HepG2 (cell line): ENCODE measurements around the gene HAGHL. TPM values are rescaled to one million over a fixed set of nuclear protein-coding genes. Genes with fewer than 3 reads are reported as not detected.

ENCODE experiments used
- ATAC-seq: fragments of 200-7000 bp; cut with Tn5 transposase; 3 replicates; pipeline ENCODE4 v1.9.1; 2020; ENCODE audit warnings: mild to moderate bottlenecking, moderate library complexity
- BruUV-seq: library from RNA; stranded (reverse); fragments of 400-500 nt; replicated peaks from 2 replicates; lab custom pipeline; 2021; lab: Mats Ljungman, UMichigan
- CTCF ChIA-PET: fragments of 300-600 bp; formaldehyde crosslinking; extraction: SDS; loops from one replicate; lab custom pipeline; 2021; ENCODE audit warnings: low total read pairs, inconsistent platforms, low intra/inter-chr PET ratio; lab: Yijun Ruan, JAX
- POLR2A ChIA-PET: fragments of 350-600 bp; sonication (Branson Sonifier 250); formaldehyde crosslinking; loops from one replicate; lab custom pipeline; 2020; ENCODE audit warnings: antibody characterized with exemption, inconsistent platforms; lab: Yijun Ruan, JAX
- DNase-seq: peaks from one replicate; pipeline ENCODE4 v3.0.0-alpha.2; 2015; ENCODE audit warnings: low spot score
- FAIRE-seq: peaks from 3 replicates; lab custom pipeline; 2011; peaks lifted over from hg19 to GRCh38; lab: Jason Lieb, UNC
- H2AFZ ChIP-seq: one replicate; pipeline ENCODE4 v1.6.1; 2011; ENCODE audit warnings: low read length, inconsistent platforms
- H3K27ac ChIP-seq: fragments of 300-600 bp; 3 replicates; pipeline ENCODE4 v1.8.0; 2011; ENCODE audit warnings: mixed run types, mild to moderate bottlenecking, mixed read lengths, low read length, inconsistent platforms; ENCODE audit not compliant: insufficient read depth; ENCODE audit errors: extremely low read length
- H3K27me3 ChIP-seq, 2 experiments: fragments of 200-600 bp in 1 of 2; 2 replicates in 1 of 2; 3 replicates in 1 of 2; pipeline versions ENCODE4 v1.6.0 to v1.8.0; 2011; ENCODE audit warnings: low read length in 2 of 2, mild to moderate bottlenecking in 2 of 2, moderate library complexity in 2 of 2, inconsistent platforms in 1 of 2; ENCODE audit not compliant: insufficient read depth in 2 of 2, control insufficient read depth in 1 of 2
- H3K36me3 ChIP-seq, 2 experiments: fragments of 200-600 bp in 1 of 2; replicated peaks in 1 of 2; 2 replicates in 1 of 2; 3 replicates in 1 of 2; pipeline versions ENCODE4 v1.5.1 to v1.8.0; 2011; ENCODE audit warnings: low read length in 2 of 2, inconsistent platforms in 1 of 2; ENCODE audit not compliant: insufficient read depth in 2 of 2, control insufficient read depth in 1 of 2
- H3K4me1 ChIP-seq: 2 replicates; pipeline ENCODE4 v1.5.1; 2012; ENCODE audit warnings: low read length, inconsistent platforms; ENCODE audit not compliant: insufficient read depth
- H3K4me2 ChIP-seq: 2 replicates; pipeline ENCODE4 v1.6.0; 2011; ENCODE audit warnings: low read depth, low read length, inconsistent platforms
- H3K4me3 ChIP-seq, 3 experiments: fragments of 200-600 bp in 1 of 3; sonication (generic), shearing (Covaris generic) in 1 of 3; replicated peaks in 1 of 3; 2 replicates each; pipeline ENCODE4 v1.5.1; 2011 to 2016; ENCODE audit warnings: low read length in 3 of 3, inconsistent platforms in 2 of 3, low read depth in 2 of 3, mild to moderate bottlenecking in 2 of 3, control low read depth in 1 of 3, mixed read lengths in 1 of 3; ENCODE audit not compliant: insufficient read depth in 1 of 3
- H3K79me2 ChIP-seq: one replicate; pipeline ENCODE4 v1.6.1; 2011; ENCODE audit warnings: low read length, inconsistent platforms; ENCODE audit not compliant: insufficient read depth
- H3K9ac ChIP-seq: 2 replicates; pipeline ENCODE4 v1.6.0; 2011; ENCODE audit warnings: mild to moderate bottlenecking, low read depth, low read length, inconsistent platforms; ENCODE audit not compliant: insufficient read depth
- H3K9me3 ChIP-seq: 2 replicates; pipeline ENCODE4 v1.5.1; 2012; ENCODE audit warnings: mild to moderate bottlenecking, low read length
- H4K20me1 ChIP-seq: 2 replicates; pipeline ENCODE4 v1.6.0; 2011; ENCODE audit warnings: inconsistent platforms, mild to moderate bottlenecking, low read length, moderate library complexity; ENCODE audit not compliant: insufficient read depth
- LCORL ChIP-seq, 2 experiments: fragments of 450-650 bp in 1 of 2; sonication (generic) in 1 of 2; formaldehyde crosslinking in 1 of 2; IDR thresholded peaks; 2 replicates each; pipeline versions ENCODE4 v1.5.0 to v1.6.1; 2017 to 2020; ENCODE audit warnings: antibody characterized with exemption in 1 of 2, missing genetic modification reagents in 1 of 2
- NFYB ChIP-seq: sonication (generic); formaldehyde crosslinking; IDR thresholded peaks from 2 replicates; pipeline ENCODE4 v1.4.0; 2020; ENCODE audit warnings: missing genetic modification reagents
- ONECUT2 ChIP-seq: sonication (generic); formaldehyde crosslinking; IDR thresholded peaks from 2 replicates; pipeline ENCODE4 v1.4.0; 2020; ENCODE audit warnings: missing genetic modification reagents
- RFX1 ChIP-seq: fragments of 450-650 bp; IDR thresholded peaks from 2 replicates; pipeline ENCODE4 v1.6.1; 2017
- RFXAP ChIP-seq: sonication (generic); formaldehyde crosslinking; IDR thresholded peaks from 2 replicates; pipeline ENCODE4 v1.4.0; 2020; ENCODE audit warnings: missing genetic modification reagents, borderline replicate concordance
- ZNF230 ChIP-seq: sonication (generic); formaldehyde crosslinking; IDR thresholded peaks from 2 replicates; pipeline ENCODE4 v1.4.0; 2020; ENCODE audit warnings: mild to moderate bottlenecking, missing genetic modification reagents
- WGBS: methylation state at CpG from one replicate; pipeline ENCODE4 v1.1.6; 2017; ENCODE audit warnings: low lambda C conversion rate; 5-methylcytosine and 5-hydroxymethylcytosine counted together
- in situ Hi-C: cut with HindIII; loops from 2 replicates; pipeline ENCODE4 v1.10.0; 2017; ENCODE audit warnings: low pct_unique_long_range_greater_than_20kb; ENCODE audit not compliant: extremely low pct_ligation_motif_present
- intact Hi-C: fragments of 100-400 bp; cut with micrococcal nuclease; formaldehyde crosslinking; loops from one replicate; pipeline ENCODE4 v1.10.0; 2022; ENCODE audit not compliant: unreplicated experiment
- polyA plus RNA-seq, 8 experiments: library from polyadenylated mRNA; depleted of rRNA in 3 of 8; stranded (reverse) in 7 of 8; unstranded in 1 of 8; fragments of >200 nt; fragmentation: Illumina TruSeq in 4 of 8; extraction: Trizol in 4 of 8; gene quantifications; 2 replicates each; pipeline versions ENCODE4 v1.2.1 to v1.2.3, GENCODE V29; 2011 to 2016; ENCODE audit warnings: low read depth in 4 of 8, missing spikeins in 1 of 8, mixed read lengths in 1 of 8; ENCODE audit not compliant: insufficient read depth in 1 of 8
- total RNA-seq, 5 experiments: library from RNA; depleted of rRNA; stranded (reverse); fragments of >200 nt; fragmentation: Illumina TruSeq; extraction: Trizol; gene quantifications; 2 replicates each; pipeline ENCODE4 v1.2.3, GENCODE V29; 2016; ENCODE audit warnings: low read depth in 1 of 5

HAGHL gene
- total and polyA plus RNA-seq, 2 of the 13 experiments (the other 11 are each of a cell fraction or from before 2014, with no cell fraction given), result 3.4 to 8.4 TPM

GRCh38 chr16:709566-710499 lies 17.1 kb upstream of the HAGHL start (continued):
- TF ChIP-seq LCORL (IDR thresholded peaks at IDR 0.05) (no peak), LCORL (CRISPR knock-in tag; IDR thresholded peaks at IDR 0.05) (no peak), ONECUT2 (no peak), NFYB (no peak), RFX1 (peak; percentile 95), ZNF230 (CRISPR knock-in tag) (no peak)

GRCh38 chr16:710500-711075 lies 16.3 kb upstream of the HAGHL start:
- Histone ChIP-seq H3K27me3 (peaks cover 9 to 49% of the 10 kb centered on the region in 2 experiments; a peak in 4 of 5 replicates), H3K27ac (no peak overlapping the region), H4K20me1 (no peaks in the 10 kb centered on the region), H3K79me2 (no peaks in the 10 kb centered on the region), H3K4me1 (peaks cover 22% of the 10 kb centered on the region), H3K9ac (no peak overlapping the region), H3K4me3 (no peak overlapping the region), H3K4me2 (no peak overlapping the region), H3K36me3 (no peaks in the 10 kb centered on the region), H3K9me3 (no peaks in the 10 kb centered on the region), H2AFZ (no peak overlapping the region)
- intact Hi-C loops, result no loop called here
- TF ChIP-seq RFXAP, result no peak
- 11% methylated on average over 9 of the region's 21 CpGs for WGBS
- no peak for DNase-seq
- no peak for FAIRE-seq
- ATAC-seq, result no peak
- ChIA-PET POLR2A (no interaction called here), CTCF (interaction anchor here (1.9 kb wide), 1 partner anchor 75 kb away, joined by 16 read pairs; no protein-coding TSS in a partner anchor)
- BruUV-seq, result no TSS peak
- in situ Hi-C loops, result loop anchor here (5.0 kb wide), 1 partner anchor 77 kb away; the partner anchor contains the start of genes CHTF18 and RPUSD1
